DOHH2 (cell line): ENCODE measurements around the gene RAB28.

Experiments
- CTCF ChIP-seq: fragments of 200-600 bp; sonication (generic); IDR thresholded peaks from one replicate; pipeline ENCODE4 v1.5.1; 2014; ENCODE audit warnings: antibody characterized with exemption, mild to moderate bottlenecking, low read depth, low read length; ENCODE audit not compliant: poor library complexity, severe bottlenecking
- EZH2phosphoT487 ChIP-seq: fragments of 200-600 bp; sonication (generic); IDR thresholded peaks from 2 replicates; pipeline ENCODE4 v1.6.1; 2017; ENCODE audit warnings: borderline replicate concordance, mild to moderate bottlenecking, antibody characterized with exemption, low read length, moderate library complexity, mixed read lengths

- no peak for TF ChIP-seq CTCF
- TF ChIP-seq EZH2phosphoT487: no peak
Observed at GRCh38 chr4:13484122-13484748, at the start of gene RAB28.
